ENCODE data around the gene KLHL6. TPM values are rescaled to one million over a fixed set of nuclear protein-coding genes. Genes with fewer than 3 reads are reported as not detected.

KLHL6 gene
- polyA plus RNA-seq, 1 of the 3 experiments (the other 2 are of a cell fraction): not detected

GRCh38 chr3:183449391-183449790, 106.1 kb downstream of the KLHL6 start:
- H3K4me2 ChIP-seq: peak overlapping the region; percentile 86; the same call in 1 of the 2 replicates
- H3K9ac ChIP-seq: no peak overlapping the region
- H3K4me3 ChIP-seq (ENCODE audit: low read depth in 2 of 2, low read length in 1 of 2): no peak overlapping the region
- H3K27ac ChIP-seq (ENCODE audit: low read depth in 2 of 2, low read length in 1 of 2): no peak overlapping the region
- no peaks in the 10 kb centered on the region for H3K9me2 ChIP-seq
- POLR2A ChIA-PET: no interaction called here
- 39% methylated on average over 4 of the region's 4 CpGs for WGBS (ENCODE audit: low lambda C conversion rate)
- peaks cover 0 to 10% of the 10 kb centered on the region in 2 experiments; a peak in 3 of 4 replicates for H3K4me1 ChIP-seq (ENCODE audit: control insufficient read depth in 1 of 2, insufficient read depth in 2 of 2, low read depth in 1 of 2, low read length in 1 of 2)
- no peaks in the 10 kb centered on the region for H3K9me3 ChIP-seq
- TF ChIP-seq YY1 (IDR thresholded peaks at IDR 0.05; ENCODE audit: low read depth) (no peak), TCF12 (IDR thresholded peaks at IDR 0.05) (no peak), MXI1 (IDR thresholded peaks at IDR 0.05; ENCODE audit: low read depth, low read length) (no peak), REST (IDR thresholded peaks at IDR 0.05; ENCODE audit: low read depth, low read length) (no peak), EP300 (IDR thresholded peaks at IDR 0.05; ENCODE audit: borderline replicate concordance in 1 of 2, low read depth in 1 of 2, low read length in 1 of 2) (no peak), TAF1 (IDR thresholded peaks at IDR 0.05; ENCODE audit: borderline replicate concordance, low read depth, low read length) (no peak), PBX3 (IDR thresholded peaks at IDR 0.05) (no peak), NFIC (IDR thresholded peaks at IDR 0.05; ENCODE audit: borderline replicate concordance) (no peak), SMC3 (IDR thresholded peaks at IDR 0.05; ENCODE audit: low read depth, low read length) (no peak), USF1 (IDR thresholded peaks at IDR 0.05; ENCODE audit: borderline replicate concordance, low read depth) (no peak)
- no peak overlapping the region for H2AFZ ChIP-seq (ENCODE audit: low read depth)
- peaks cover 7% of the 10 kb centered on the region for H3F3A ChIP-seq (replicated peaks; ENCODE audit: insufficient read depth)
- peaks cover 6 to 9% of the 10 kb centered on the region in 2 experiments for H3K36me3 ChIP-seq (replicated peaks in 1 of 2; ENCODE audit: control insufficient read depth in 1 of 2, insufficient read depth in 2 of 2, low read length in 1 of 2)
- H3K27me3 ChIP-seq (ENCODE audit: insufficient read depth): no peaks in the 10 kb centered on the region
- DNase-seq: peak; percentile 28
- no peaks in the 10 kb centered on the region for H4K20me1 ChIP-seq (ENCODE audit: insufficient read depth)
- CTCF ChIA-PET: interaction anchor here (0.9 kb wide), 1 partner anchor 22 kb away, joined by 3 read pairs; no protein-coding TSS in a partner anchor
- H3K79me2 ChIP-seq (ENCODE audit: insufficient read depth): peaks cover 7% of the 10 kb centered on the region; the same call in 1 of the 2 replicates

Measured in SK-N-SH (cell line).